ENCODE results near the gene VRK1.

DNA sequence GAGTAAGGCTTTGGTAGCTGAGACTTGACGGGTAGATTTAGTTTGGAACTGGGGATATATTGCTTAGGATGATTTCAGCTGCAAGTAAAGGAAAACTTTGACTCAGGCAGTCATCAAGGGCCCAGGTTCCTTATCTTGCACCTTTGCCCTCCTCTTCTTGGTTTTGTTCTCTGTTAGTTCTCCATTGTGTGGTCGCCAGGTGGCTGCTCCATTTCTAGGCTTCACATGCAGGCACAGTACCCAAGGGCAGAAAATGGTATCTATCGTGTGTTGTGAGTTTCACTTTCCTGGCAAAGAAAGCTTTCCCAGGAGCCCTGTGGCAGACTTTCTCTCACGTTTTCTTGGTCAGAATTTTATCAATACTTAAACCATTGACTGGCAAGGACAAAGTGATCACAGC lies 50.8 kb downstream of the VRK1 start:
- TF ChIP-seq, protein P1, sequence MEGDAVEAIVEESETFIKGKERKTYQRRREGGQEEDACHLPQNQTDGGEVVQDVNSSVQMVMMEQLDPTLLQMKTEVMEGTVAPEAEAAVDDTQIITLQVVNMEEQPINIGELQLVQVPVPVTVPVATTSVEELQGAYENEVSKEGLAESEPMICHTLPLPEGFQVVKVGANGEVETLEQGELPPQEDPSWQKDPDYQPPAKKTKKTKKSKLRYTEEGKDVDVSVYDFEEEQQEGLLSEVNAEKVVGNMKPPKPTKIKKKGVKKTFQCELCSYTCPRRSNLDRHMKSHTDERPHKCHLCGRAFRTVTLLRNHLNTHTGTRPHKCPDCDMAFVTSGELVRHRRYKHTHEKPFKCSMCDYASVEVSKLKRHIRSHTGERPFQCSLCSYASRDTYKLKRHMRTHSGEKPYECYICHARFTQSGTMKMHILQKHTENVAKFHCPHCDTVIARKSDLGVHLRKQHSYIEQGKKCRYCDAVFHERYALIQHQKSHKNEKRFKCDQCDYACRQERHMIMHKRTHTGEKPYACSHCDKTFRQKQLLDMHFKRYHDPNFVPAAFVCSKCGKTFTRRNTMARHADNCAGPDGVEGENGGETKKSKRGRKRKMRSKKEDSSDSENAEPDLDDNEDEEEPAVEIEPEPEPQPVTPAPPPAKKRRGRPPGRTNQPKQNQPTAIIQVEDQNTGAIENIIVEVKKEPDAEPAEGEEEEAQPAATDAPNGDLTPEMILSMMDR (IDR thresholded peaks at IDR 0.05) = no peak
- TF ChIP-seq ZBTB21 (CRISPR knock-in tag; IDR thresholded peaks at IDR 0.05; ENCODE audit: borderline replicate concordance) = no peak
- no peak for TF ChIP-seq ZNF121 (CRISPR knock-in tag; IDR thresholded peaks at IDR 0.05)
- TF ChIP-seq SMAD3 (CRISPR knock-in tag; IDR thresholded peaks at IDR 0.05; ENCODE audit: borderline replicate concordance) = no peak
- TF ChIP-seq NFYB (CRISPR knock-in tag; conservative IDR thresholded peaks at IDR 0.05; ENCODE audit: low read depth) = no peak
- no peak for TF ChIP-seq SP1 (CRISPR knock-in tag; conservative IDR thresholded peaks at IDR 0.05)
- TF ChIP-seq, protein P2, sequence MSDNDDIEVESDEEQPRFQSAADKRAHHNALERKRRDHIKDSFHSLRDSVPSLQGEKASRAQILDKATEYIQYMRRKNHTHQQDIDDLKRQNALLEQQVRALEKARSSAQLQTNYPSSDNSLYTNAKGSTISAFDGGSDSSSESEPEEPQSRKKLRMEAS (CRISPR knock-in tag; IDR thresholded peaks at IDR 0.05) = no peak
- no peak for TF ChIP-seq ZNF138 (CRISPR knock-in tag; conservative IDR thresholded peaks at IDR 0.05)
- TF ChIP-seq, protein P3, sequence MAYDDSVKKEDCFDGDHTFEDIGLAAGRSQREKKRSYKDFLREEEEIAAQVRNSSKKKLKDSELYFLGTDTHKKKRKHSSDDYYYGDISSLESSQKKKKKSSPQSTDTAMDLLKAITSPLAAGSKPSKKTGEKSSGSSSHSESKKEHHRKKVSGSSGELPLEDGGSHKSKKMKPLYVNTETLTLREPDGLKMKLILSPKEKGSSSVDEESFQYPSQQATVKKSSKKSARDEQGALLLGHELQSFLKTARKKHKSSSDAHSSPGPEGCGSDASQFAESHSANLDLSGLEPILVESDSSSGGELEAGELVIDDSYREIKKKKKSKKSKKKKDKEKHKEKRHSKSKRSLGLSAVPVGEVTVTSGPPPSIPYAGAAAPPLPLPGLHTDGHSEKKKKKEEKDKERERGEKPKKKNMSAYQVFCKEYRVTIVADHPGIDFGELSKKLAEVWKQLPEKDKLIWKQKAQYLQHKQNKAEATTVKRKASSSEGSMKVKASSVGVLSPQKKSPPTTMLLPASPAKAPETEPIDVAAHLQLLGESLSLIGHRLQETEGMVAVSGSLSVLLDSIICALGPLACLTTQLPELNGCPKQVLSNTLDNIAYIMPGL (CRISPR knock-in tag; IDR thresholded peaks at IDR 0.05) = no peak
- TF ChIP-seq, protein P4, sequence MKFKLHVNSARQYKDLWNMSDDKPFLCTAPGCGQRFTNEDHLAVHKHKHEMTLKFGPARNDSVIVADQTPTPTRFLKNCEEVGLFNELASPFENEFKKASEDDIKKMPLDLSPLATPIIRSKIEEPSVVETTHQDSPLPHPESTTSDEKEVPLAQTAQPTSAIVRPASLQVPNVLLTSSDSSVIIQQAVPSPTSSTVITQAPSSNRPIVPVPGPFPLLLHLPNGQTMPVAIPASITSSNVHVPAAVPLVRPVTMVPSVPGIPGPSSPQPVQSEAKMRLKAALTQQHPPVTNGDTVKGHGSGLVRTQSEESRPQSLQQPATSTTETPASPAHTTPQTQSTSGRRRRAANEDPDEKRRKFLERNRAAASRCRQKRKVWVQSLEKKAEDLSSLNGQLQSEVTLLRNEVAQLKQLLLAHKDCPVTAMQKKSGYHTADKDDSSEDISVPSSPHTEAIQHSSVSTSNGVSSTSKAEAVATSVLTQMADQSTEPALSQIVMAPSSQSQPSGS (CRISPR knock-in tag; IDR thresholded peaks at IDR 0.05; ENCODE audit: borderline replicate concordance, low read depth) = no peak
- no peak for TF ChIP-seq TEAD1 (CRISPR knock-in tag; IDR thresholded peaks at IDR 0.05)
- TF ChIP-seq SOX15 (CRISPR knock-in tag; IDR thresholded peaks at IDR 0.05) = no peak

Measured in WTC11 (cell line).